PC-3 (cell line): ENCODE data around the gene ZNF740.

Experiments
- EZH2phosphoT487 ChIP-seq: fragments of 300-600 bp; sonication (generic); IDR thresholded peaks from 2 replicates; pipeline ENCODE4 v1.6.1; 2018; ENCODE audit warnings: mild to moderate bottlenecking, antibody characterized with exemption, low read length, borderline replicate concordance
- TF ChIP-seq, protein P1 (sequence below): fragments of 300-600 bp; sonication (generic); conservative IDR thresholded peaks from 2 replicates; pipeline ENCODE4 v1.5.1; 2017; ENCODE audit warnings: antibody characterized with exemption, low read depth, mild to moderate bottlenecking, low read length

DNA sequence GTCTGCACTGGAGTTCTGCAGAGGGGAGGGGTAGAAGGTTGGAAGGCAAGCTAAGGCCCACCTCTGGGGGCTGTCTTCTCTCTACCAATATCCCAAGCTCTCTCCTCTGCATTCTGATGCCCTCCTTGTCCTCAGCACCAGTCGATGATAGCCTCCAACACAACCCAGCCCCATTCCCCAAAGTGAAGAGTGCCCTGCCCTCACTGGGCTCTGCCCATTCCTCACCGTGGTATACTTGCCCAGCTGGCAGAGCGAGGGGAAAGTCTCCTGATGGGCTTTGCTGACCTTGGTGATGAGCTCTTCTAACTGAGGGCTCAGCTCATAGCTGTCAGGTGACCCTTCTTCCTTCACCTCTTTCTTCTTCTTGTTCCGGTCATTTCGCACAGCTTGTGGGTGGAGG, 33.7 kb downstream of the ZNF740 start:
- TF ChIP-seq, protein P1, sequence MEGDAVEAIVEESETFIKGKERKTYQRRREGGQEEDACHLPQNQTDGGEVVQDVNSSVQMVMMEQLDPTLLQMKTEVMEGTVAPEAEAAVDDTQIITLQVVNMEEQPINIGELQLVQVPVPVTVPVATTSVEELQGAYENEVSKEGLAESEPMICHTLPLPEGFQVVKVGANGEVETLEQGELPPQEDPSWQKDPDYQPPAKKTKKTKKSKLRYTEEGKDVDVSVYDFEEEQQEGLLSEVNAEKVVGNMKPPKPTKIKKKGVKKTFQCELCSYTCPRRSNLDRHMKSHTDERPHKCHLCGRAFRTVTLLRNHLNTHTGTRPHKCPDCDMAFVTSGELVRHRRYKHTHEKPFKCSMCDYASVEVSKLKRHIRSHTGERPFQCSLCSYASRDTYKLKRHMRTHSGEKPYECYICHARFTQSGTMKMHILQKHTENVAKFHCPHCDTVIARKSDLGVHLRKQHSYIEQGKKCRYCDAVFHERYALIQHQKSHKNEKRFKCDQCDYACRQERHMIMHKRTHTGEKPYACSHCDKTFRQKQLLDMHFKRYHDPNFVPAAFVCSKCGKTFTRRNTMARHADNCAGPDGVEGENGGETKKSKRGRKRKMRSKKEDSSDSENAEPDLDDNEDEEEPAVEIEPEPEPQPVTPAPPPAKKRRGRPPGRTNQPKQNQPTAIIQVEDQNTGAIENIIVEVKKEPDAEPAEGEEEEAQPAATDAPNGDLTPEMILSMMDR, result no peak
- no peak for TF ChIP-seq EZH2phosphoT487
